RPMI7951 (cell line): ENCODE measurements around the gene COL1A2. TPM values are rescaled to one million over a fixed set of nuclear protein-coding genes. Genes with fewer than 3 reads are reported as not detected.
A peak's percentile ranks its signal among the peaks of the same experiment; 100 is the strongest.

Source experiments
- DNase-seq: peaks from one replicate; pipeline ENCODE4 v3.0.0-alpha.2; 2012; ENCODE audit warnings: low read depth
- total RNA-seq: library from RNA; depleted of rRNA; stranded (reverse); fragments of >200 nt; shearing (Covaris generic); gene quantifications from 2 replicates; pipeline ENCODE4 v1.2.3, GENCODE V29; 2014

COL1A2 gene
- total RNA-seq, 1 experiment from 2014 or later = 1,652 TPM

DNA sequence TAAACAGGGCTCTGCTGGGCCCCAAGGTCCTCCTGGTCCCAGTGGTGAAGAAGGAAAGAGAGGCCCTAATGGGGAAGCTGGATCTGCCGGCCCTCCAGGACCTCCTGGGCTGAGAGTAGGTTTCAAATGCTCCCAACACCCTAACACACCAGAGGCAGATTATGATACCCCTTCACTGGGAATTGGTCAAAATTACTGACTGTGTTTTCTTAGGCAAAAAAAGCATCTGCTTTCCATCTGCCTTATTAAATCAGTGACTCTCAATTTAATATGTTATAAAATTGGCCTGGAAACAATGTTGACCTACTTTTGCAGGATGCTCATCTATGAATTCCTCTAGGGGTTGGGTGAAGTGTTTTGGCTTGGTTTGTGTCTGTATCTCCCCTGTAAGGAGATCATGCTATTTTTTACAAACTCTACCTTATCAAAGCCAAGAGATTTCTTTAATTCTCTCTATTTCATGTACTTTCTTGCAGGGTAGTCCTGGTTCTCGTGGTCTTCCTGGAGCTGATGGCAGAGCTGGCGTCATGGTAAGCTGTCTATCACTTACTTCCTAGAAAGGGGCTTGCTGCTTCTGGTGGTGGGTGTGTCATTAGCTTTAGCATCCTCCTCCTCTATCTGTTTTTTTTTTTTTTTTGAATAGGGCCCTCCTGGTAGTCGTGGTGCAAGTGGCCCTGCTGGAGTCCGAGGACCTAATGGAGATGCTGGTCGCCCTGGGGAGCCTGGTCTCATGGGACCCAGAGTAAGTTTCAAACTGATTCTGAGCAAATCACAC, 15.9 kb downstream of the COL1A2 start:
- DNase-seq = no peak

DNA sequence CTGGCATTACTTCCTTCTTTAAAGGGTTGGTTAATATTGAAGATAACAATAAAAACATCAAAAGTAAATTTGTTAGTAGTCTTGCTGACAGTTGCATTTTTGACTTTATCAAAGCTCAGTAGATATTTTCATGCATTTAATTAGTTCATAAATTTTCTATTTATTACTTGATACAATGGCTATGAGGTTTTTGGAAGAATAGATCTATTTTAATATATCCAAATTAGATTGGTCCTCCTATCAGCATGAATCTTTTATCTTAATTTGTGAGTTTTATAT, 16.4 kb downstream of the COL1A2 start:
- DNase-seq = no peak

DNA sequence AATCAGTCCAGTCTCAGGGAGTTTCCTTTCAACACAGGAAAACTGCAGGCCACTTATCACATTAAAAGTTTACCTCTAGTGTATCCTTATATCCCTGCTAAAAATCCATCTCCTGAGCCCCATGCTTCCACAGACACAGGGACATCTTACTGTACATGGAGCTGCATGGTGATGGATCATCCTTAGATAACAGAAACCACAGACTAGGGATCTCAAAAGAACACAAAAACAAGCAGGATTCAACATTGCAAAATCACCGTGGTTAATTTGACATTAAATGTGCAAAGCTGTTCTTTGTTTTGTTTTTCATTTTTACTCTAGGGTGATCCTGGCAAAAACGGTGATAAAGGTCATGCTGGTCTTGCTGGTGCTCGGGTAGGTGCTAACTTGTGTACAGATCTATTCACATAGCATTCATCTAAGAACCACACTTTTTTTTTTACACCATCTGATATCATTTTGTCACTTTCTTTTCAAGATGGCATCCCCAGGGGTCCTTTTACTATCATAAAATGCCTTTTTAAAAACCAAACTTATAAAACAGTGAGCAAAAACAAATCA, 18.1 kb downstream of the COL1A2 start:
- peak; percentile 40 for DNase-seq

DNA sequence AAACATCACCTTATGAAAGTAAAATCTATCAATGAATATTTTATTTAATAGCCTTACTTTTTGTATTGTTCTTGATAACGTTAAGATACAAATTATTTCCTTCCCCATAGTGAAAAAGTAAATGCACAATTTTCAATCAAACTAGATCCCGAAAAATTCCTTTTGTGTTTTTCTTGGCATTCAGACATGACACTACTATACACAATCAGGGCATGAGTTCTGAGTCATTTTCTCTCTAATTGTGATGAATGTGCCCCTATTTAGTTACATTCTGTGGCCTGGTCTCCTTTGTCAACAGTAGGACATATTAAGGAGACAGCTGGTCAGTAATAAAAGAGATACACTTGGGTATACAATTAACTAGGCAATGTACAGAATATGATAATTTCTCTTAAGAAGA, 19.8 kb downstream of the COL1A2 start:
- peak; percentile 73 for DNase-seq

DNA sequence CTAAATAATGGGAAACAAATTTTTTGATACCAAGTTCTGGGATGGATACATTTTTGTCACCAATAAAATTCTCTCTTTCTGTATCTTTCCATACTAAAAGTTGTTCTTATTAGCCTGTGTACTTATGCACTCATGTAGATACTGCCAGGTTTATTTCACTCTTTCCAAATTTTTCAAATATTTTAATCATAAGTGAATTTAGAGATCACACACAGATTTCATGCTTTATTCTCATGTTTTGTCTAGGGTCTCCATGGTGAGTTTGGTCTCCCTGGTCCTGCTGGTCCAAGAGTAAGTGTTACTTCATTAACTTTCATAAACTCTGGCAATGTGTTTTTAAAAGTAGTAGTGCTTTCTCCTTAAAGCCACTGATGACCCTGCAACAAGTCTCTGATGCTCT, 20.3 kb downstream of the COL1A2 start:
- DNase-seq = no peak

GRCh38 chr7:94417306-94417705, 22.6 kb downstream of the COL1A2 start:
- DNase-seq = no peak

- DNase-seq = no peak
These were observed 23.2 kb downstream of the COL1A2 start for GRCh38 chr7:94417901-94418300.

GRCh38 chr7:94418851-94419250, 24.2 kb downstream of the COL1A2 start:
- no peak for DNase-seq

DNA sequence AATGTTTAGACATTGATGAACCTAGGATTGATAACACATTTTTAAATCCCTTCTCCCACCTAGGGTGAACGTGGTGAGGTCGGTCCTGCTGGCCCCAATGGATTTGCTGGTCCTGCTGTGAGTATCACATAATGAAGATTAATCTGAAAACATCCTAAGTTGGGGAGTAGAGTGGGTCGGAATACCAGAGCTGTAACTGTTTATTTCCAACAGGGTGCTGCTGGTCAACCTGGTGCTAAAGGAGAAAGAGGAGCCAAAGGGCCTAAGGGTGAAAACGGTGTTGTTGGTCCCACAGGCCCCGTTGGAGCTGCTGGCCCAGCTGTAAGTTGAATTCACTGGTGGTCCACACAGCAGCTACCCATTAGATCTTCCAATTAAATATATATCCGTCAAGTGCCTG, 25.6 kb downstream of the COL1A2 start:
- DNase-seq = no peak

GRCh38 chr7:94421681-94422080, 27.0 kb downstream of the COL1A2 start:
- DNase-seq = no peak

DNA sequence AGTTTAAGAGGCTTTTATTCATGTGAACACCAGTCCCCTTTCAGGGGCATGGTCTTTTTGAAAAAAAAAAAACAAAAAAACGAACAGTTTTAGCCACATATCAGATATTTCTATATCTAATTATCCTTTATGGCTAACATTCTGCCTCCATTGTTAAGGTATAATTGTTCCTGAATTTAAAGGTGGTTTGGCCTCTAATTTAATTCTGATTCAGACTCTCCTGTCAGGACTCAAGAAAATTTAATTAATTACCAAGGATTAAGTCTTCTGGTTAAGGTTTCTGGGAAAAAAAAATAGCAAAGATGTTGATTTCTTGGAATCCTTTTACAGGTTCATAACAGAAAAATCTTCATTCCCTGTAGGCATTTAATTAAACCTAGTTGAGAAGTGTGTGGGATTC, 27.4 kb downstream of the COL1A2 start:
- no peak for DNase-seq

- DNase-seq = no peak
These were observed 28.2 kb downstream of the COL1A2 start for GRCh38 chr7:94422827-94423460.

DNA sequence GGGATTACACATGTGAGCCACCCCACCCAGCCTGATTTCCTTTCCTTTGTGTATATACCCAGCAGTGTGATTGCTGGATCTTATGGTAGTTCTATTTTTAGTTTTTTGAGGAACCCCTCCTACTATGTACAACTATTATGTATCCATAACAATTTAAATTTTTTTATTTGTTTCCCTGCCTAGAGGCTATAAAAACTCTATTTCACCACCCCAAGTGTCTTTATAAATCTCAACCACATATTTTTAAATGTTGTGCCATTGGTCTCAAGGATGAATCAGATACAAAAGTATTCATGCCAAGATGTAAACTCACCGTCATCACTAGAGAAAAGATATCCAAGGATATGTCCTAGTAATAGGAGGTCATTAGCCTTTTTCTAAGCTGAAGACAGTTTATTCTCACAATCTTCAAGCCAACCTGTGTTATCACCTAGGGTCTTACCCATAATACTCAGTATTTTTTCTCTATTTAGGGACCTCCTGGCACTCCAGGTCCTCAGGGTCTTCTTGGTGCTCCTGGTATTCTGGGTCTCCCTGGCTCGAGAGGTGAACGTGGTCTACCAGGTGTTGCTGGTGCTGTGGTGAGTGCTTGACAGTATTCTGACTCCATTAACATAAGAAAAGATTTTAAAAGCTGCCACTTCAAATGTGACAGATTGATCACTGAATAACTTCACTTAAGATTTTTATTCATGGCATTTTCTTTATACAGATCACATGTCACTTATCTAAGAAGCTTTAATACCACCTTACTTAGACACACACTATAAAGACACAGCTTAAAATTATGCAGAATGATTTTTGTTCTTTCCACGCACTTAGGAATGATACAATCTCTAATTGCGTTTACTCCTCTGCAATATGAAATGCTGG, 29.4 kb downstream of the COL1A2 start:
- DNase-seq = peak; percentile 53

DNA sequence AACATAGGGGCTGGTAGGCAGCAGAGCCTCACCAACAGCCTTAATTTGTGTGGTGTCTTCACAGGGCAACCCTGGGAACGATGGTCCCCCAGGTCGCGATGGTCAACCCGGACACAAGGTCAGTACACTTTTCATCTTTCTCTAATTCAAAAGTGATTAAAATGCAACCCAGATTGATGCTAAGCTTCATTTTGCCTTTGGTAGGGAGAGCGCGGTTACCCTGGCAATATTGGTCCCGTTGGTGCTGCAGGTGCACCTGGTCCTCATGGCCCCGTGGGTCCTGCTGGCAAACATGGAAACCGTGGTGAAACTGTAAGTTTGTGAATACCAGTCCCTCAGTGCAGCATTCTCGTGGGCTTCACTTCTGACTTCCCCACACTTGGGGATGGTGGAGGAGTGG, 30.9 kb downstream of the COL1A2 start:
- DNase-seq = no peak

GRCh38 chr7:94426980-94427875, 32.5 kb downstream of the COL1A2 start:
- no peak for DNase-seq

- no peak for DNase-seq
These were observed 34.5 kb downstream of the COL1A2 start for GRCh38 chr7:94429153-94429552.

DNA sequence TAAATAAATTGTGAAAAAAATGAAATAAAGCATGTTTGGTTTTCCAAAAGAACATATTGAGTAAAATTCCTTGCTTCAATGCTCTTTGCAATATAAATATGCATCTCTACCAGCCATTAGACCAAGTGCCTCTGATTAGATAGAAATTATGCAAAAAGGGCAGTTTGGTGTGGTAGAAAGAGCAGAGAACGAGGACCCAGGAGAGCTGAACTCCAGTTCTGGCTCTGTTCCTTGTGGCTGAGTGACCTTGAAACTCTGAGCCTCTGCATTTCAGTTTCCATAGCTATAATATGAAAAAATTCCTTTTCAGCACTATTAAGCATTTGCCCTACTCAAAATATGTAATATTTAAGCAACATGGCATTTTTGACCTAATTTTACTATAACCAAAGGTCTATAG, 36.5 kb downstream of the COL1A2 start:
- no peak for DNase-seq

DNA sequence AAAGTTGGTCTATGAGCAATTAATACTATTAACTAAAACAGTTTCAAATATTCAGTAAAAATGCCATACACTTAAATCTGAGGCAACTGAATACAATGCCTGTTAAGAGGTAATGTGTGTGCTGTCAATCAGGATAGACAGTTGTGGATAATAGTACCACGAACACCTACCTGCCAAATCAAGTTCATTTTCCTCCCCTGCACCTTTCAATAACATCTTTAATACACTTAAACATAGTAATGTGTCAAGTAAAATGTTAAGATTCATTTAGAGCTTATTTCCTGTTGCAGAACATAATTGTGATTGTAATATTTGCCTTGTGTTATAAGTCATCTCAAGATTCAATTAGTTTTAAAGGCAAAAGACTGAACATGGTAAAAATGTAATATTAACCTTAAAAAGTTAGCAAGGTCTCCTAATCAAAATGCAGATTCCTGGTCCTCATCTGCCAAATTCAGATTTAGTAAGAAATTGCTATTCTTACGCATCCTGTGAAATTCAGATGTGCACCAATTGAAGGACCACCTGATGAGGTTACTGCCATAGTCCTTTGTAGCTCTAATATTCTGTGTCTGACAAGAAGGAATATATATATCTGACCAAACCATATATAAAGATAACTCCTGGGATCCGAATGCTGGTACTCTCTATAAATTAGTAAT, 37.1 kb downstream of the COL1A2 start:
- peak; percentile 24 for DNase-seq

- DNase-seq = no peak
These were observed 37.6 kb downstream of the COL1A2 start for GRCh38 chr7:94432281-94432670.

GRCh38 chr7:94432817-94433216, 38.1 kb downstream of the COL1A2 start:
- no peak for DNase-seq

DNA sequence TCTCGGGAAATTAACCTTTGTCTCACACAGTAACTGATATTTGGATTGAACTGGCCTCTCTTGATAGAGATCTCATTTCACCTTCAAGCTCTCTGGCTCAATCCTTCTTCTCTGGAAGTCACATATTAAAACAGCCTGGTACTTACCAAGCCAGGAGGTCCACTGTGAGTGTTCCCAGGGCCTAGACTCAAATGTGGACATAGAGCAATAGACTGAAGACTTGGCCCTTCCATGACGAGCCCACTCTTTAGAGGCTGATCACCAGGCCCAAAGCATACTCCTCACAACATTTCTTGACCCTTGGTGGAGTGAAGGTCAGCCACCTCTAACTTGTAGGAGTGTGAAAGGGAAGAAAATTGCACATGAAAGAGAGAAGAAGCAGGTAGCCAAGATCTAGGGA, 38.5 kb downstream of the COL1A2 start:
- DNase-seq = no peak
